HUES6 (cell line): ENCODE measurements around the gene C2orf15.
"Not testable (repeated sequence)": the region's sequence is repeated elsewhere in the genome, so short reads cannot be mapped to it uniquely, and the experiment has no call there.

ENCODE experiments used
- H3K27ac ChIP-seq: 2 replicates; pipeline ENCODE4 v1.7.0; 2013; ENCODE audit warnings: low read depth, mild to moderate bottlenecking, low read length, inconsistent platforms
- H3K27me3 ChIP-seq: 2 replicates; pipeline ENCODE4 v1.6.1; 2013; ENCODE audit warnings: low read length; ENCODE audit not compliant: control insufficient read depth, insufficient read depth
- H3K36me3 ChIP-seq: 2 replicates; pipeline ENCODE4 v1.6.1; 2013; ENCODE audit warnings: low read length; ENCODE audit not compliant: control insufficient read depth, insufficient read depth
- H3K4me1 ChIP-seq: 2 replicates; pipeline ENCODE4 v1.6.1; 2013; ENCODE audit warnings: low read length; ENCODE audit not compliant: control insufficient read depth, insufficient read depth
- H3K4me3 ChIP-seq: 2 replicates; pipeline ENCODE4 v1.5.1; 2013; ENCODE audit warnings: low read depth, low read length
- H3K9ac ChIP-seq: one replicate; pipeline ENCODE4 v1.6.1; 2013; ENCODE audit warnings: mild to moderate bottlenecking, low read length
- H3K9me3 ChIP-seq: 2 replicates; pipeline ENCODE4 v1.6.1; 2013; ENCODE audit warnings: low read depth, low read length; ENCODE audit not compliant: control insufficient read depth, insufficient read depth

Gene C2orf15

DNA sequence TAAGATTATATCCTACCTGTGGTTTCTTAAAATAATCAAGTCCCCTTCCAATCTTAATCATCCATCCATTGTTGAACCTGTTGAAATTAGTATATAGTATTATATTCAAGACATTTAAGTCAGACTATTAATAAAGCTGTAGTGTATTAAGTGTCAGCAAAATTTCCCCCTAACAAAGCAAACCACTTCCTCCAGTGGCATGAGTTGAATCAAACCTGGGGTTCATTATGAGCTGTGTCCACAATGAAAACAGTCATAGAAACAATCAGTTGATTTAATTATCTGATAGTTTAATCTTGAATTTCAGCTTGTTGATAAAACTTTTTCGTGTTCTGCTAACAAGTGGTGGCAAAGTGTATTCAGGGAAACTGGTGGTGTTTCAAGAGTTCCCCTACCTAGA lies 28.0 kb downstream of the C2orf15 start:
- Histone ChIP-seq H3K9ac (no peak overlapping the region), H3K27ac (no peak overlapping the region), H3K36me3 (peaks cover 47% of the 10 kb centered on the region), H3K4me3 (no peak overlapping the region), H3K4me1 (no peaks in the 10 kb centered on the region), H3K9me3 (no peaks in the 10 kb centered on the region), H3K27me3 (no peaks in the 10 kb centered on the region)

DNA sequence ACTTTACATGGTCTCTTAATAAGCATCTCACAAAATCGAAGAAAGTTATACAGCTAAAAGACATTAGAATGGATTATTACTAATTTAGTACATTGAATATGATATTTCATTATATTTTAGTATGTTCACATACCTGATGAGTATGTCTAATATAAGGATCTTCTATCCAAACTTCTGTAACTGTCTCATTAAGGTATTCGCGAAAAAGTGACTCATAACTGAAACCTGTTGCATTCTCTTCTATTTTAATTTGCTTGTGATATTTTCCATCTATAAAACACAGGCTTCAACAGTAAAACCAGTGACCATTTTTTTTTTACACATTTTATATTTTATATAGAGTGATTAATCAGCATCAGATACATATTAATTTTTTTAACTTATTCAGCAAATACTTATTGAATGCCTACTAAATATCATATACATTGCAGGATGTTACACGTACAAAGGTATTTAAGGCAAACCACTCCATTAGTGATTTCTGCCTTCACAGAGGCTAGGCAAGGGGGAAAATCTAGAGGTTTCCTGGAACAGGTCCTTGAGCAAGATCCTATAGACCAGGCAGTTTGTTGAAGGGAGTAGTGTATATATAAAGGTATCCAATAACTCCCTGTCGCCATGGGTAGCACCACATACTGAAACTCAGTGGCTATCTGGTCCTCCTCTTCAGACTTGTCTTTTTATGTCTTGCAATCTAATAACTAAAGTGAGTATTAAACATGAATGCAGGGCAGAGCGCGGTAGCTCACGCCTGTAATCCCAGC lies 30.1 kb downstream of the C2orf15 start:
- H3K36me3 ChIP-seq = peaks cover 40% of the 10 kb centered on the region
- no peak overlapping the region for H3K27ac ChIP-seq
- no peaks in the 10 kb centered on the region for H3K4me1 ChIP-seq
- no peaks in the 10 kb centered on the region for H3K27me3 ChIP-seq
- no peak overlapping the region for H3K9ac ChIP-seq
- H3K9me3 ChIP-seq = no peaks in the 10 kb centered on the region
- no peak overlapping the region for H3K4me3 ChIP-seq

DNA sequence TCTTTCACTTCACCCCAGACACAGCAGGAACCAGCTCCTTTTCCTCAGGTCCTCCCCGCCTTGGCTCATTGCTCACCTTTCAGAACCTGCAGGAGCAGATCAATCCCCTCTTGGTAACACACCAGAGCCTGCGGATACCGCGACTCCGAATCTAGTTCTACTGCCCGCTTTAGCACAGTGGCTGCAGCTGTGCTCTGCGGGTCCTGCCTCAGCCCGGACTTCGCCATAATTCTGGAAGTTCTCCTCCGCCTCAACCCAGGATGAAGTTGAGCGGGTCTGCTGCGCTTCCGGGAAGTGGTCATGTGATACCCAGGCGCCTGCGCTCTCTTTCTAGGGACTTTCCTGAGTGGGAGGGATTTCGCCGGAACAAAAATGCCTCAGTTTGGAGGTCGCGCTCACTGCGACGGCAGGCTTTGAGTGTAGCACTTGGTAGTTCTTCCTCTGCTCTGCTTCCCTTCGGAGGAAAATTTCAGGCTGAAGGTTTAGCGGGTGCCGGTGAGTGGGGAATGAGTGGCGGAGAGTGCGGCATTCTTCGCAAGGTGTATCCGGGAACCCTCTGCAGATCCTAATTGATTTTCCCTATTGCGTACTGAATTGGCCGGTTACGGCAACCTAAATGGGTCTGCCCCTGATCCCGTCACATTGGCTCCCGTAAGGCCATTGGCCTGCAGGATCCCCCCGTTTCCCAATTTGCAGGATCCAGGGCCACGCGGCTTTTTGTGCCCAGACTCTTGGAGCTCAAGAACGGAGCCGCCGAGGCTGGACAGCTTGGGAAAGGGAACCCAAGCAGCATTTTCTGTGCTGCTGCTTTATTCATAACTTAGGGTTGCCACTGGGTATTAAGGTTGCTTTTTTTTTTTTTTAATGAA lies 39.5 kb downstream of the C2orf15 start, which contains the start of the genes MITD1 and MRPL30:
TSS of gene MITD1 (minus strand) at position 304 of the 869 bp plus-strand sequence. CDS start at position 227, 77 bp downstream.
TSS of gene MRPL30 (plus strand) at position 430 of the 869 bp plus-strand sequence. CDS start 5,020 bp downstream, outside the sequence.
- Histone ChIP-seq H3K36me3 (no peaks in the 10 kb centered on the region), H3K27ac (peak within 1 kb of the TSS; percentile 65), H3K4me3 (peak within 1 kb of the TSS; percentile 94), H3K9me3 (no peaks in the 10 kb centered on the region), H3K27me3 (no peaks in the 10 kb centered on the region), H3K9ac (peak within 1 kb of the TSS; percentile 89), H3K4me1 (no peaks in the 10 kb centered on the region)

DNA sequence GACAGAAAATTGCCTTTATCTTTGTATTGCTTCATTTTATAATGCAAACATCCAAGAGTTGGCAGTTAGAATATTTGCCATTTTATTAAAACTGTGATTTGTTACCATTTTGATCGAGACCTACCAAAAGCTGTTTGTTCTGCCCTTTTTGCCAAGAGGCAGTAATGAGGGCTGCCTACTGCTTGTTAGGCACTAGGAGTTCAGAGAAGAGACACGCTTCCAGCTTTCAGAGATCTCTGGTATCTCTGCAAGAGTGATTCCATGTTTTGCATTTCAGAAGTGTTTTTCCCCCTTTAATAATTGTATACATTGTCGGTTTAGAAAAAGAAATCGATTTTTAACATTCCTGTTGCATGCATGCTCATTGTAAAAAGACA lies 40.1 kb downstream of the C2orf15 start:
- 0 out of 2 replicates have a peak, but pooled peaks cover under 1% of the 10 kb centered on the region for H3K36me3 ChIP-seq
- no peaks in the 10 kb centered on the region for H3K27me3 ChIP-seq
- peak overlapping the region; percentile 65 for H3K27ac ChIP-seq
- H3K4me3 ChIP-seq = peak overlapping the region; percentile 94
- peak overlapping the region; percentile 89 for H3K9ac ChIP-seq
- no peaks in the 10 kb centered on the region for H3K9me3 ChIP-seq
- H3K4me1 ChIP-seq = no peaks in the 10 kb centered on the region

DNA sequence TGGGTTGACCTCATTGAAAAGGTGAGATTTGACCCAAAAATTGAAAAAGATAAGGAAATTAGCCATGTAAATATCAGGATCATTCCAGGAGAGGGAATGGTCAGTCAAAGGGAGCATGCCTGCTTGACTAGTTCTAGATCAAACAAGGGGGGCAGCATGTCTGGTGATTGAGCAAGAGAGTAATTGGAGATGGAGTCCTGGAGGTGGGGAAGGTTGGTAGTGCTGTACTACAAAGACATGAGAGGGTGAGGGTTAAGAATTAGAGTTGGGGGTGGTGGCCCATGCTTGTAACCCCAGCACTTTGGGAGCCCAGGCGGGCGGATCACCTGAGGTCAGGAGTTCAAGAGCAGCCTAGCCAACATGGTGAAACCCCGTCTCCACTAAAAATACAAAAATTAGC lies 41.5 kb downstream of the C2orf15 start:
- no peaks in the 10 kb centered on the region for H3K4me1 ChIP-seq
- no peaks in the 10 kb centered on the region for H3K27me3 ChIP-seq
- no peak overlapping the region for H3K9ac ChIP-seq
- H3K27ac ChIP-seq = no peak overlapping the region
- H3K9me3 ChIP-seq = no peaks in the 10 kb centered on the region
- H3K36me3 ChIP-seq = peaks cover 11% of the 10 kb centered on the region
- no peak overlapping the region for H3K4me3 ChIP-seq

DNA sequence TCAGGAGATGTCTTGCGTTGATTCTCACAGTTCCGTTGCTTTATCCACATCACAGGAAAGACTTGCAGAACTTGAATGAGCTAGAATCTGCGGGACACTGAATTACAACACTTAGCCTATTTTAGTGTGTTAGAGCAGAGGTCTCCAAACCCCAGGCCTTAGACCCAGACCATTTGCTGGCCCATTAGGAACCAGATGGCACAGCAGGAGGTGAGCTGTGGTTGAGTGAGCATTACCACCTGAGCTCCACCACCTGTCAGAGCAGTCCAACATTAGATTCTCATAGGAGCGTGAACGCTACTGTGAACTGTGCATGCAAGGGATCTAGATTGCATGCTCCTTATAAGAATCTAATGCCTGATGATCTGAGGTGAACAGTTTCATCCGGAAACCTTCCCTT lies 43.3 kb downstream of the C2orf15 start:
- peaks cover 25% of the 10 kb centered on the region for H3K36me3 ChIP-seq
- H3K9me3 ChIP-seq = no peaks in the 10 kb centered on the region
- H3K4me3 ChIP-seq = no peak overlapping the region
- H3K27ac ChIP-seq = no peak overlapping the region
- no peaks in the 10 kb centered on the region for H3K4me1 ChIP-seq
- H3K9ac ChIP-seq = no peak overlapping the region
- no peaks in the 10 kb centered on the region for H3K27me3 ChIP-seq

DNA sequence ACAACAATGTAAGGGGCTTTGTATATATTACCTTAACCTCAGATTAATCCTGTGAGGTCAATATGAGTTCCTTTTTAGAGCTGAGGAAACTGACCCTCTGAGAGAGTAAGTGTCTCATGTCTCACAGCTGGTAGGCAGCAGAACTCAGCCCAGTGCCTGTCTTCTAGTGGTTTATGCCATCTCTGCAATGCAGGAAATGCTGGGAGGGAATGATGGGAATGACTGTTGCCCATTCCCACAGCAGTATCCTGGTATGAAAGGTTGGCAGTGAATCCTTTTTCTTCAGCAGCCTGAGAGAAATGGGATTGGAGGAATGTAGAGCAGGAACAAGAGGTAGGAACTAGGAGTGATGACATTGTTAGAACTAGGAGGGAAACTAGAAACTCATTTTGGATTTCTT lies 45.5 kb downstream of the C2orf15 start:
- H3K4me3 ChIP-seq = no peak overlapping the region
- H3K9ac ChIP-seq = no peak overlapping the region
- no peaks in the 10 kb centered on the region for H3K27me3 ChIP-seq
- no peak overlapping the region for H3K27ac ChIP-seq
- H3K36me3 ChIP-seq = peaks cover 44% of the 10 kb centered on the region
- no peaks in the 10 kb centered on the region for H3K9me3 ChIP-seq
- no peaks in the 10 kb centered on the region for H3K4me1 ChIP-seq

DNA sequence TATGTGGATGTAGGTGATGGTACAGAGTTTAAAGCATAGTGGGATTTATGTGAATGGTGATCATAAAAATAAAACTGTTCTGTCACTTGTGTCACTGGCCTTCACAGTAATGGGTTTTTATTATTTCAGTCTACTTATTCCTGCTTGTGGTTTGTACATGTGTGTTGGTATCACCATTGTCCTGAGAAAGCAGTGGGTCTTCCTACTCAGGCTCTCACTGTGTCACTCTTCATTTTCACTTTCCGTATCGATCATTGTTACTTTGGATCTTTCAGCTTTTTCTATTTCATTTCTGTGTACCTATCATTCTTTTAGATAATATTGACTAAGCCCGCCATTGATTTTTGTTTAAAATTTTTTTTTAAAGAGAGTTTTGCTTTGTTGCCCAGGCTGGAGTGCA lies 46.9 kb downstream of the C2orf15 start:
- Histone ChIP-seq H3K27me3 (no peaks in the 10 kb centered on the region), H3K4me1 (no peaks in the 10 kb centered on the region), H3K9me3 (no peaks in the 10 kb centered on the region), H3K27ac (no peak overlapping the region), H3K9ac (no peak overlapping the region), H3K4me3 (no peak overlapping the region), H3K36me3 (peaks cover 48% of the 10 kb centered on the region)

DNA sequence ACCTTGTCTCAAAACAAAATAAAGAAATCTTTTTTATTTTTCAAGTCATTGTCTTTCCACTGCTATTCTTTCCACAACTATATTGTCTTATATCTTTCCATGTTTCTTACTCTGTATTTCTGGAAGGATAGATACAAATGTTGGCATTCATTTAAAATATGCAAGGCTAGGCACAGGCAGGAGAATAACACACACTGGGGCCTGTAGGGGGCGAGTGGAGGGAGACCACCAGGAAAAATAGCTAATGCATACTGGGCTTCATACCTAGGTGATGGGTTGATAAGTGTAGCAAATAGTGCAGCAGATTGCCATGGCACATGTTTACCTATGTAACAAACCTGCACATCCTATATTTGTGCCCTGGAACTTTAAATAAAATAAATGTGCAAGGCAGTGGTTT lies 49.0 kb downstream of the C2orf15 start:
- Histone ChIP-seq H3K36me3 (peaks cover 61% of the 10 kb centered on the region), H3K9ac (no peak overlapping the region), H3K4me1 (no peaks in the 10 kb centered on the region), H3K4me3 (no peak overlapping the region), H3K9me3 (no peaks in the 10 kb centered on the region), H3K27ac (no peak overlapping the region), H3K27me3 (no peaks in the 10 kb centered on the region)

DNA sequence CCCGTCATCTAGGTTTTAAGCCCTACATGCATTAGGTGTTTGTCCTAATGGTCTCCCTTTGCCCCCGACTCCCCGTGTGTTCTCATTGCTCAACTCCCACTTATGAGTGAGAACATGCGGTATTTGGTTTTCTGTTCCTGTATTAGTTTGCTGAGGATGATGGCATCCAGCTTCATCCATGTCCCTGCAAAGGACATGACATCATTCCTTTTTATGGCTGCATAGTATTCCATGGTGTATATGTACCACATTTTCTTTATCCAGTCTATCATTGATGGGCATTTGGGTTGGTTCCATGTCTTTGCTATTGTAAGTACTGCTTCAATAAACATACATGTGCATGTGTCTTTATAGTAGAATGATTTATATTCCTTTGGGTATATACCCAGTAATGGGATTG lies 50.9 kb downstream of the C2orf15 start:
- H3K9me3 ChIP-seq, H3K27ac ChIP-seq, H3K9ac ChIP-seq, H3K27me3 ChIP-seq, H3K4me1 ChIP-seq, H3K4me3 ChIP-seq: not testable (repeated sequence)
- peaks cover 73% of the 10 kb centered on the region for H3K36me3 ChIP-seq
